Right kidney (tissue), 1 donor: ENCODE results near the gene AKAIN1.

ENCODE experiments used
- DNase-seq: peaks from one replicate; pipeline ENCODE4 v3.0.0-alpha.2; 2016

Gene AKAIN1

DNA sequence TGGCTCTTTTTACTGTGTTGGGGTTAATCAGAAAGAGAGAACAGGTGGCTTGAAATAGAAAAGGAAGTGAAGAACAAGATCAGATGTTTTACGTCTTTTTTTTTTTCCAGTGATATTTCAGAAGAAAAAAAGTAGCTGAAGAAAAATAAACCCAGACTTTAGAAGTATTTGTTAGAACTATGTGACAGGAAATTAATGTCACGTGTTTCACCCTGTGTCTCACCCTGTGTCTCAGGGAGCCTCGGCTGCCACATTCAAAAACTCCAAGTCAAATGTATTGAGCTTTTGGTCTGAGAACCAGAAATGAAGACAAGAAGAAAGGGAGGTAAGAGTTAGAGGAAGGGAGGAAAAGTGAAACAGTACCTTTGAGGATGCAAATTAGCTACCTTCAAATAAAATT, 38.0 kb downstream of the AKAIN1 start:
- DNase-seq, result no peak

DNA sequence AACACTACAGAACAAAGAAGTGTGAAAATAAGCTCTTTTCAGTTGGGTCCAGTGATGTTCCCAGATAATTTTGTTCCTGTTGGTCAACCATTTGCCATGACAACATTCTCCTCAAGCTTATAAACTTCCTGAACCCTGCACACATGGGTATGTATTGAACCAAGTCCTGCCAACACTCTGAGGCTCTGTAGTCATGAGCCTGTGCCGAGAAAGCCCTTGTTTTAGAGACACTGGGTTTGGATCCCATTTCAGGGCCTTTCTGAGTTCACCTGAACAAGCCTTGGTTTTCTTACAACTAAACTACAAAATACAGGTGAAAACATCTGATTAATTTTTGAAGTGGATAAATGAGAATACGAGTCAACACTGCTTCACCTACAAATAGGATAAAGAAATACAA, 38.5 kb downstream of the AKAIN1 start:
- no peak for DNase-seq

DNA sequence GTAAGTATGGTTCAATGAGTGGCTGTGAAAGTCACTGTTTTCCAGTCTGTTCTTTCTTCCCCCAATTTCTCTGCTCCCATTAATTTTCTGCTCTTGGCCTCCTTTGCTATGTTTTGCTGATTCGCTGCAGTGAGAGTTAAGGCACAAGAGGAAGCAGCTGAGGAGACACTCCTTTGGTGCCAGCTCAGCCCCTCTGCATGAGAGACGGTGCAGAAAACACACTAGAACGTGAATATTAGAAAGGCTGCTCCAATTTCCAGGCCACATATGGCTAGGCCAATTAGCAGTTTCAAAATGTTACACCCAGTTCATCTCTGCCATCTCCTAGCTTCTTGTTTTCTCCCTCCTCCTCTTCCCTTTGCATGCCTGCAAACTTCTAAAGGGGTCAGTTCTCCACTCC, 38.9 kb downstream of the AKAIN1 start:
- no peak for DNase-seq

DNA sequence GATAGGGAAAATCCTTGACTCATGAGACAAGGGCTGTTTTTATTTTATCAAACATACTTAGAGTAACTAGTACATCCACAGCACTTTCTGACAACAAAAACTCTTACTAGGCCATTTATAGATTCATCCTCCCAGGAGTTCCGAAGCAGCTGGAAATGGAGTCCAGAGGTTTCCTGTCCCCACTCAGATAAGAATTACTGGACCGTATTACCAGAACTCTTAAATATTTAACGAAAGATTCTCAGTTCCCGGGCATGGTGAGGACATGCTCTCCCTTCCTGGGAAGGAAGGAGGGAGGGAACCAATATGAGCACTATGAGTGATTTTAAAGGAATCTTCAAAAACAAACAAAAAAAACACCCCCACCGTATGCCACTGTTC, 41.2 kb downstream of the AKAIN1 start:
- no peak for DNase-seq

DNA sequence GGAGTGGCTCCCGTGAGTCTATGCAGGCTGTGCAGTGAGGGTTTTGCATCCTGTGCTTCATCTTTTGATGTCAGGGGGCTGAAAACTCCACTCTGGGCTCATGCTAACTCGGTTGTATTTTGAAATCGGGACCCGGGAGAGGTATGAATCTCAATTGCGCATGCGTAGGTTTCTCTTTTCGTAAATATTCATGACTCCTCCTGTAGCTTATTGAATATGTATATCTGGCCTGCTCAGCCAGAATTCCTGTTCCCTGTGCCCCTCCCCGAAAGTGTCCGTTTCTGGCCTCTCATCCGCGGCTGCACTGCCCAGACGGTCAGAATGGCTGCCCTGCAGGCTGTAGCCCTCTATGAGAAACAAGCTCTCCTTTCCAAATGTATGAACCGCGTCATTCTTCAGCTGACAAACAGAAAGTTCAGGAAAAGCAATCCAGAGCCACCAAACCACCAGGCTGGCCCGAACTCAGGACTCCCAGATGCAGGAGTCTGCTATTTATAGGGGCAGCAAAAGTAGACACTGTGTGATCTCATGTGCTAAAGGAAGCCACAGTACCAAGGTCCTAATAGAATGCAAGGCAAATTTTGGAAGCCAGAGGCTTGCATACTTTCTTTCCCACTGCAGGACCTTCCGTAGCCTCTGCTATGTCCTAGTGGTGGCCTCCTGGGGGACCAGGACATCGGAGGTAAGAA, 41.7 kb downstream of the AKAIN1 start:
- no peak for DNase-seq

DNA sequence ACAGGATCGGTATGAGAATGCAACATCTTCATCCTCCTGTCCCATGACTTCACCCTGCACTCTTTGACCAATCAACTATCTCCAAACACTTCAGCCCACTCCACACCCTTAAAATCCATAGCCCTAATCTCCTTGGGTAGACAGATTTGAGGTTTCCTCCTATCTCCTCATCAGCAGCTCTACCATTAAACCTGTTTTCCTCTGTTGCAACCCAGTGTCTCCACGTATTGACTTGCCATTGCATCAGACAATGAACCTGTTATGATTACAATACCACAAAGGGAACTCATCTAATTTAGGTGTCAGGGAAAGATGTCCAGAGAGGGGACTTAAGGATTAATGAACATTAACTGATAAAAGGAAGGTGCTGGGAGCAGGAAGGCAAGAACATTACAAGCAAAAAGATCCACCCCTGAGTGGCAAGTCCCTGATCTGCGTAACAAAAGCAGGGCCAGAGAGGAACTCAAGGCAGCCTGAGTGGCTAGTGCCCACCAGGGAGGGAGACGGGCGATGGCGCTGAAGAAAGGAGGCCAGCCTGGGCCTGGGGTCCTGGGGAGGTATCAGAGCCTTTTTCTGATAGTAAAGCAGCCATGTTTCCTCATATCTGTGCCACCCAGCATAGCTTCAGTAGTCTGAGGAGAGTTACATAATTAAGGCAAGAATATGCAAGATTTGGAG, 44.6 kb downstream of the AKAIN1 start:
- no peak for DNase-seq

DNA sequence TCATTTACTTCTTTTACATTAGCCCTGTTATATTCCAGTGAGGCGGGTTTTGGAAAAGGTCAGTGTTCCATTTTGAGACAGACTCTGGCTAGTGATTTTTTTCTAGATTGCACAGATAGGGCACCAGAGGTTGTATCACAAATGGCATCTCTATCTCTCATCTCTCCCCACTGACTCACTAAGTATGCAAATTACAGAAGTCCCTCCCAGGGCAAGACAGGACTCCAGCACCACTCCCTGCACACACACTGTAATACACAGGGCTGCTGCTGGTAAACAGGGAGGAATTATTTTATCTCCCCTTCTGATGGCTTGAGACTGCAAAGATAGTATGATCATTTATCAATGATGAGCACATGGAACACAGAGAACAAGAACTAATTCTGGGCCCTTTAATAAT, 46.2 kb downstream of the AKAIN1 start:
- no peak for DNase-seq

DNA sequence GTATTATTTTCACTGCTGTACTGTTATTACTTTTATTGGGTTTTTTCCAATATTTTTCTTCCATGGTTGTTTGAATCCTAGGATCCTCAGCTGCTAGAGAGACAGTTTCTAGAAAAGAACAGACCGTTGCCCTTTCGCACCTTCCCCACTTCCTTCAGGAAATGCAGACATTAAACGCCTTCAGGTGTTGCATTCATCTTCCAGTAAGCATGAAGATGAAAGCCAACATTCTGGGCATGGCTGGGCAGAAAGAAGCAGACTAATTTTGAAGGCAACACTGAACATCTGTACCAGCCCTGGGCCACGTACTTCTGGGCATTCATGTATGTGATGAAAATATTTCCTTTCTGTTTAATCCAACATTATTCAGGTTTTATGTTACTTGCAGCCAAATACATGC, 51.0 kb downstream of the AKAIN1 start:
- no peak for DNase-seq

DNA sequence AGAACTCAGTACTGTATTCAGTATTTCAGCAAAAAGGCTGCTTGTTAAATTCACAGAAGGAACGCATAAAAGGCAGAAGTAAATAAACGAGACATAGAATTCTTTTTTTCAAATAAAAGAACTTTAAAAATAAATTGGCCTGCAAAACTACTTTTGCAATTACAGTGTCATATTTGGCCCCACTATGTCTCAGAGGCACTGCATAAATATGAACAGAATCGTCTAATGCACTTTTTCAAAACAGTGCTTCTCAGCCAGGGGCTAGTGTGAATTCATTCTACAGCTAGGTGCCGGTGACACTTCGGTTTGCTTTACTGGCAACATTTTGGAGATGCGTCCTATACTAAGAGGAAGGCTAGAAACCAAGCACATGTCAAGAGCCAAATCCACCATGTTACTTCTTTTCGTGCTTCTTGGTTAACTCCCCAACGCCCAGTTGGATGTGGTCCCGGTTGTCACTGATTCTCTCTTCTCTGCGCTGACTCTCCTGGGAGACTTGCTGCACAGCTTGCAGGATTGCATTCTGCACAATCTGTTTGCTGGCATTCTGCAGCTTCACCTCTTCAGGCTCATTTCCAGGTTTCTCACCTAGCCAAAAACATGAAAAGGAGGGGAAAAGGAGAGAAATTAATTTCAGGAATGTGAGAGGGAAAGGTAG, 51.8 kb downstream of the AKAIN1 start:
- DNase-seq, result no peak

DNA sequence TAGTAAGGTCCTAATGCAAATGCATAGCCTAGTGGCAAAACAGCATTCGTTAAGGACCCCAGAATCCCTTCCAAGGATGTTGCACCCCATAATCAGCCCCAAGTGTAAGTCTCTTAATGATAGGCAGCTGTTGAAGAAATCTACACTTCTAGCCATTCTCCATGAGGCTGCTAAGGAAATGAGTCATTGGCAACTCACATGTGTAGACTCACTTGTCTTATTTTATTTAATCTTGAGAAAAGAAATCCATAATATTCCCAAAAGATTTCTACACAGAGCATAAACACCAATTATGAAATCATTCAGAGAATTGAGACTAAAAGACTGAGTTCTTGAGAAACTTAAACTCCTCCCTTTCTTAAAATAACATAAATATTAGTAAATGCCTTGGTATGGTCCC, 52.4 kb downstream of the AKAIN1 start:
- DNase-seq, result no peak

DNA sequence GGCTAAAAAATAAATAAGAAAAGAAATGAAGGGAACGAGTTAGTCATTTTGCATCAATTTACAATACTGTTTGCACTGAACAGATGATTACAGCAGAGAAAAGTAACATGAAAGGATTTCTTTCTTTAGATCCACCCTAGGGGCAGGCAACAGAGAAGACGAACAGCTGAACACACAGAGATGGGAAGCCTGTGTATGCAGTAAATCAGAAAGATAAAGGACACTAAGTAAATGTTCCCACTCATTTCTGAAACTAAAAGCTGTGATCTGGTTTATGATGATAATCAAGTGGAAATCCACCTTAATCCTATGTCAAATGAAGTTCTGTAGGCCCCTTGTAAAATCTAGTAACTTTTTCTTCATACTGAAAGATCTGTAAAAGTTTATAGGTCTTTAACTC, 54.2 kb downstream of the AKAIN1 start:
- DNase-seq, result no peak

DNA sequence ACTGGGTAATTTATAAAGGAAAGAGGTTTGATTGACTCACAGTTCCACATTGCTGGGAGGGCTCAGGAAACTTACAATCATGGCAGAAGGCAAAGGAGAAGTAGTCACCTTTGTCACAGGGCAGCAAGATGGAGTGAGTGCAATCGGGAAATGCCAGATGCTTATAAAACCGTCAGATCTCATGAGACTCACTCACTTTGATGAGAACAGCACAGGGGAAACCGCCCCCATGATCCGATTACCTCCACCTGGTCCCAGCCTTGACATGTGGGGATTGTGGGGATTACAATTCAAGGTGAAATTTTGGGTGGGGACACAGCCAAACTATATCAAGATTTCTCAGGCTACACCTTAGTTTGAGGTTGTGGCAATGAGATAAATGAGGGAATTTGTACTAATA, 54.9 kb downstream of the AKAIN1 start:
- no peak for DNase-seq

DNA sequence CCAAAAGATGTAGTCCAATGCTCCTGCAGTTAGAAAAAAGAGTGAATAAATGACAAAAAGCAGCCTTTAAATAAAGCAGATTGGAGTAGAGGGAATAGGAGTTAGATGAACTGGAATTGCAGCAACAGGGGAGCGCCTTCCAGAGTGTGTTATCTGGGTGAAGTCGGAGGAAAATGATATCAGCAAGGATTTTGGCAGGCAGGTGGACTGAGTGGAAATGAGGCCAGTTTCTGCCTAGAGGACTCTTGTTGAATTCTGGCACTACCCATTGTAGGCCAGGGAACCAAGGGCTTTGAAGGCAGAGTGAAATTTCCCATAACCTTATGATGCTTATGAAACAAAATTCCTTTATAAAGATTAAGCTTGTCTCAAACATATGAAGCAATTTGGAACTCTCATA, 59.8 kb downstream of the AKAIN1 start:
- DNase-seq, result no peak

DNA sequence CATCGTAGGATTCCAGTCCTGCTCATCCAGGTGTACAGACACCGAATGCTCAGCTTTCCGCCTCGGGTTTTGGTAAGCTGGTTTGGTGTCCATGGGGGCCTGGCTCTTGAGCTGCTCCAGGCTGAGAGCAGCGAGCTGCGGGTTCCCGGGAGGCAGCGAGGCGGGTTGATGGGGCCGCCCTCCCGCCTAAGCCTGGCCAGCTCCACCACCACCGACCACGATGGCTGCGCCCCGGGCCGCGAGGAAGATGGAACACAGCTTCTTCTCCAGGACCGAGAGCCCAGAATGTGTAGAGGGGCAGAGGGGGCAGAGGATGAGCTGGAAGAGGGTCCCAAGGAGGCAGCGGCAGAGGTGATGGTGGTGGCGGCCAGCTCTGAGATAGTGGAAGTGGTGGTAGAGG, 64.1 kb downstream of the AKAIN1 start:
- DNase-seq, result no peak

DNA sequence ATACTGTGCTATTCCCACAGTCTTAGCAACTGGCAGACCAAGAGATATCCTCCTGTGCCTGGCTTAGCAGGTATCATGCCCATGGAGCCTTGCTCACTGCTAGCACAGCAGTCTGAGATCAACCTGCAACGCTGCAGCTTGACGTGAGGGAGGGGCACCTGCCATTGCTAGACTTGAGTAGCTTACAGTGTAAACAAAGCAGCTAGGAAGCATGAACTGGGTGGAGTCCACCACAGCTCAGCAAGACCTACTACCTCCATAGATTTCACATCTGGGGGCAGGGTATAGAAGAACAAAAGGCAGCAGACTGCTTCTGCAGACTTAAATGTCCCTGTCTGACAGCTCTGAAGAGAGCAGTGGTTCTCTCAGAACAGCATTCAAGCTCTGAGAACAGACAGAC, 74.8 kb downstream of the AKAIN1 start:
- no peak for DNase-seq

DNA sequence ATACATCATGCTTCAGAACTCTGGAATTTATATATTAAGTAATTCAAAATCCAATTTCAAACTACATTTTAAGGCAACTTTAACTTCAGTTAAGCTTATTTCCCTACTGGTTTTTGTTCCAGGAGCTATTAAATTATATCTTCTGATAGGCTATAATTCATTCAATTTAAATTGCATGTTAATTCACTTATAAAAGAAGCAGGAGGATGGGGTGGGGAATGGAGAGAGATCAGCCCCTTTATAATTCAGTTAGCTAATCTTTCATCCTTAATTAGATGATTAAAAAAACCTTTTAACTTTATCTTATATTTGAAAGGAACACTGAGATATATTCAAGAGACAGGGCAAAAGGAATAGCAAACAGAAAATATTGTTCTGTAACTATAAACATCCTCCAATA, 86.8 kb downstream of the AKAIN1 start:
- DNase-seq, result no peak

DNA sequence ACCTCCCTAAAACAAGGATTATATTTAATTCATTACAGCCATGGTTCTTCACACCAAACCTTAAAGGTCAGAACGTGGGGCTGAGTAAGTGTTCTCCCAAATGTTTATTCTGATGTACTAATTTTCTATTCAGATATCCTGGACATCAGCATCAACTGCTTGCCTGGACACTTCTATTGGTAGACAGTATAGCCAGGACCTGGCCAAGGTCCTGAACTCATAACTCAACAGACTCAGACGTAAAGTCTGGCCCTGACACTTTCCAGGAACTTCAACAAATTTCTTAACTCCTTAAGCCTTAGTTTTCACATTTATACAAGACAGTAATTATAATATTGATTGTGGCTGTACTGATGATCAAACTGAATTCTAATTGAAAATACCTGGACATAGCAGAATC, 89.1 kb downstream of the AKAIN1 start:
- no peak for DNase-seq

DNA sequence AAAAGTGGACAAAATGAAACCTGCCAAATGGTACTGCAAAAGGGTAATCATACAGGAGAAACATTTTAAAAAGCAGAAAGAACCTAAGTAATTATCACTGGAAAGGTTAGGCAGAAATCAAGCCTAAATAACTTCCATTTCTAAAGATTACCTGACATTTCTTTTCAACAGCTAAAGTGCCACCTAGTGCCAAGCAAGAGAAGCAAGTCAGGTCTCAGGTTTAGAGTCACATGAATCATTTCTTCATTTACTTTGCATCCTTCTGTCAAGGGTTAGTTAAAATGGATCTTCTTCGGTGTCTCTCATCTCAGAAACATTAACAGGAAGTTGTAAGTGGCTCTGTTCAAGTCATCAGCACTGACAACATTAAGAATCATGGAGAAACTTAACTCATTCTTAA, 90.3 kb downstream of the AKAIN1 start:
- no peak for DNase-seq

DNA sequence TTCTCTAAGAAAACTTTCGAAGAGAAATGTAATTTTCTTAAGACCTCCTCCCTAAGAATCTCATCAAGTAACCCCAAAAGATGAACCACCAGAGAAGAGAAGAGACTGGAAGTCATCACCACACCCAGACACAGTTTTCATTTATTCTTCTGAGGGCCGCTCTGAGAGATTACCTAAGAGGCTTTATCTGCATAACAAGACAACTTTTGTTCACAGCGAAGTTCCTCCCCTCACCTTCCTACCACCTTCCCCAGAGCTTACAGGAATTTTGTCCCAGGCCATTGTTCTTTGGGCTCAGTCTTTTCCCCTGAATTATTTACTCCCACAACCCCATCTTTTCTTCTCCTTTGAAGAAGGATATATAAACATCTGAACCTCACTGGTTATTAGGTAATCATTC, 92.8 kb downstream of the AKAIN1 start:
- DNase-seq, result no peak

DNA sequence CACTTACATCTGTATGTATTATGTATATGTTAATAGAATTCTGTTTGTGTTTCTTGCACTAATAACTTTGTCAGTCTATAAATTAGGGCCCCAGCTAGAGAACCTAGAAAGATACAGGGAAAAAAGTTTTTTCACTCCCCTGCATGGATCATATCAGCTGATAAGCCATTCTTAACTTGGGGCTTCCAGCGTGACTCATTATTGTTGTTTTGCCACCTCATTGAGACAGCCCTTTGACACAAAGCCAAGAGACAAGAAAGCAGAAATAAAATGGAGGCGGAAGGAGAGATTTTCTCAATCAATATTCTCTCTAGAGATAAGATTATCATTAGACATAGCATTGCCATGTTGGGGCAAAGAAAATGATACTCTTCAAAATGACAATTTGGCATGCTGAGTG, 93.4 kb downstream of the AKAIN1 start:
- no peak for DNase-seq

DNA sequence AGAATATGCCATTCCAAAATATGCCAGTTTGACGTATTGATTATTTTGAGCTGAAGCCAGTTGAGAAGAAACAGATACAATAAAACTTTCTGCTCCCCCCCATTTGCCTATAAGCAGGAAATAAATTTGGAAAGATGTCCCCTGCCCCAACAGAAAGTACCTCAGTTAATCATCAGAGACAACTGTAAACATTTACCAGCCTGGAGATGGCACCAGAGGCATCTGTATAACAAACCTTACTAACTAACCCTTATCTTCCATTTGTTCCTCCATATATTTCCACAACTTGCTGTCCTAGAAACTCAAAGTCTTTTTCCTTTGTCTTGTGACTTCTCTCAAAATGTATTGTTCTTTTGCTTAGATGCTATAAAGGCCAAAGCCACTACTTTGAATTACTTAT, 93.8 kb downstream of the AKAIN1 start:
- DNase-seq, result no peak

DNA sequence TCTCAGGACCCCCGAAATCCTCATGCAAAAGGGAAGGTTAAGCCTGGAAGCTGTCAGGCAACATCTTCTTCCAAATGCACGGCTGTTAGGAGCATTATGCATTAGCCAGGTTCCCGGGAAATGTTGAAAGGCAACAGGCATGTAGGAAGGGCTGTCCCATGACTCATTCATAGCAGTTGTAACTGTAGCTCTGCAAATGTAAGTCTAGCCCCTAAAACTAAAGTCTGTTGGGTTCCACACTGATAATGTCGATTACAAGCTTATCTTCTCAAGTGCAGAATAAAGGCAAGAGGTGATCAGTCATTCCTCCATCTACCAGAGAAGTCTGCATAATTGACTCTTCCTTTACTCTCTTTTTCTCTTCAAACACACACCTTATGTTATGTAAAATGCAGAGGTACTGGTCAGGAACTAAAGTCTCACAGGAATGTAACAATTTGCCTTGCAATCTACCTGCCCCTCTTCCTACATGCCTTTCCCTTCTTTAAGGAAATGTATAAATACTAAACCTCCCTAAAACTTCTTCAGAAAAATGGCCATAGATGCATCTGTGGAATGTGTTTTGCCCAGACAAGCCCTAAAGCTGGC, 99.8 kb downstream of the AKAIN1 start:
- DNase-seq, result no peak

DNA sequence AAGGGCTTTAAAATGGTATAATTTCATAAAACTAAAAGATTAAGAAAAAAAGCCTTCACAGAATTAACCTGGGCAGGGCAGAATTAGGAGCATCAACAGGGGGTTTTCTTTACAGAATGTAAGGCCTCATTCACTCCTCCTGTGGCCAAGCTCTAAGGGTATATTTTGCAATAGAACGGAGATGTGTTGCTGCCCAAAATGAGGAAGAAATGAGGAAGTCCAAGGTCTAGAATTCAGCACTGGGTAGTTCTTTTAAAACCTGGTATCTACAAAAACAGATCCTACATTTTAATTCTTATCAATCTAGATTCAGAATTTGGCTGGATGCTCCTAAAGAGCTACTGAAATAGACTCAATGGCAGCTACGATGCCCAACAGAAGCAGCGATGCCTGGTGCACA, 101.8 kb downstream of the AKAIN1 start:
- DNase-seq, result no peak

DNA sequence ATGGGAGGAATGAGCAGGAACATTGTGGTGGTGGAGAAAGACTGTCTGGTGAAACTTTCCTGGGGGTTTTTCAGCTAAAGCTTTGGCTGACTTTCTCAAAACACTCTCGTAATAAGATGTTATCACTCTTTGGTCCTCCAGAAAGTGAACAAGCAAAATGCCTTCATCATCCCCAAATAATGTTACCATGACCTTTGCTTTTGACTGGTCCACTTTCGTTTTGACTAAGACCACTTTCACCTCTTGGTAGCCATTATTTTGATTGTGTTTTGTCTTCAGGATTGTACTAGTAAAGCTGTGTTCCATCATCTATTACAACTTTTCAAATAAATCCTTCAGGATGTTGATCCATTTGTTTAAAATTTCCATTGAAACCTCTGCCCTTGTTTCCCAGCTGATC, 103.2 kb downstream of the AKAIN1 start:
- DNase-seq, result no peak
